ENCODE measurements around the gene ADAMTS14.

DNA sequence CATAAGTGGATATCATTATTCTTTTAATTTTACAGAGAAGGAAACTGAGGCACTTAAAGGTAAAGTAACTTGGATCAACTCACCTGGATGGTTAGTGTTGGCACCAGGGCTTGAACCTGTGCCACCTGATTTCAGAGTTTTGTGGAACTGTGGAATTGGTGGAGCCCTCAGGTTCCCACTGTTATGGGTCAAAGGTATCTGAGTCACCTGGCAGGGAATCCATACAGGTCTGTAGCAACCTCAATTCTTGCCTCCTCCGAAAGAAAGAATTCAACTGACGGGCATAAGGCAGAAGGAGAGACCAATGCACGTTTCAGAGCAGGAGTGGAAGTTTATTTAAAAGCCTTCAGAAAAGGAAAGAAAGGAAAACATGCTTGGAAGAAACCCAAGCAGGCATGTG, 25.2 kb upstream of the ADAMTS14 start:
- TF ChIP-seq GATA1 (IDR thresholded peaks at IDR 0.05; ENCODE audit: low read depth, low read length), result no peak
- TF ChIP-seq POLR2A (IDR thresholded peaks at IDR 0.05; ENCODE audit: low read length), result no peak

Data from erythroblast (primary cell).